Stimulated activated naive CD8-positive, alpha-beta T cell treated with anti-CD3 and anti-CD28 coated beads, Interleukin-15, Interleukin-2, amounts not matched to agents 100 U/mL and 50 U/mL, for 24 hours (primary cell): ENCODE results near the gene RAD51B.

Experiments
- ATAC-seq: fragments of 150-1000 bp; cut with Tn5 transposase; one replicate; pipeline ENCODE4 v1.10.0; 2021
- DNase-seq: peaks from one replicate; pipeline ENCODE4 v3.0.0; 2021

The RAD51B gene

GRCh38 chr14:68702135-68702534, 882.6 kb downstream of the RAD51B start:
- ATAC-seq: no peak
- DNase-seq: no peak

DNA sequence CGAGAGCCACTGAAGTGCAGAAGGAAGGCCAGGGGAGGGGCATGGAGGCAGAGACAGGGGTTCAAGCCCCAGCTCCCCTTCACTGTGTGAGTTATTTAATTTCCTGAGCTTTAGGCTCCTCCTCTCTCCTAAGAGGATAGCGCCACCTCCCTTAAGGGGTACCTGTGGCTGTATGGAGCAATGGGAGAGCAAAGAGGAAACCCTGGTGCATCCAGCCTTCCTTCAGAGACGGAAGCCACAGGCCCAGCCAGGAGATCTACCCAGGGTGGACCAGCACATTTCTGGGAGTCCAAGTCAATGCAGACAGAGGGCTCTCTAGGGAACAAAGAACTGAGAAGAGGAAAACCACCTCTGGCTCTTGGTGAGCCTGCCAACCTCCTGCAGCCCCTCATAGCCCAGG, 883.0 kb downstream of the RAD51B start:
- DNase-seq (no peak), ATAC-seq (no peak)

DNA sequence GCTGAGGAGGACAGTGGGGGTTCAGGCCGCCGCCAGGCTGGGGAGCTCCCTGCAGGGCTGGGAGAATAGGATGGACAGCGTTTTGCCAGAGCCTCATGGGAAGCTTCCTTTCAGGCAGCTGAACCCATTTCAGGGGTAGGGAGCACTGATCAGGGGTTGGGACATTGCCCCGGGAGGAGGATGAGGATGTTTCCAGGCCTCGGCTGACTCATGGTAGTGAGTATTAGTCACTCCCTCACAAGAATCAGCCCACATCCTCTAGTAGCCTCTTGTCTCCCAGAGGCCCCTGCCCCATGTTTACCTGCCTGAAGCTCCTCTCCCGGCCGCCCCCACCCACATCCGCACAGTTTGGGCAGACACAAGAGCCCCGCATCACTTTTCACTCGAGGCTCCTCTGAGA, 883.5 kb downstream of the RAD51B start:
- peak; percentile 38 for DNase-seq

DNA sequence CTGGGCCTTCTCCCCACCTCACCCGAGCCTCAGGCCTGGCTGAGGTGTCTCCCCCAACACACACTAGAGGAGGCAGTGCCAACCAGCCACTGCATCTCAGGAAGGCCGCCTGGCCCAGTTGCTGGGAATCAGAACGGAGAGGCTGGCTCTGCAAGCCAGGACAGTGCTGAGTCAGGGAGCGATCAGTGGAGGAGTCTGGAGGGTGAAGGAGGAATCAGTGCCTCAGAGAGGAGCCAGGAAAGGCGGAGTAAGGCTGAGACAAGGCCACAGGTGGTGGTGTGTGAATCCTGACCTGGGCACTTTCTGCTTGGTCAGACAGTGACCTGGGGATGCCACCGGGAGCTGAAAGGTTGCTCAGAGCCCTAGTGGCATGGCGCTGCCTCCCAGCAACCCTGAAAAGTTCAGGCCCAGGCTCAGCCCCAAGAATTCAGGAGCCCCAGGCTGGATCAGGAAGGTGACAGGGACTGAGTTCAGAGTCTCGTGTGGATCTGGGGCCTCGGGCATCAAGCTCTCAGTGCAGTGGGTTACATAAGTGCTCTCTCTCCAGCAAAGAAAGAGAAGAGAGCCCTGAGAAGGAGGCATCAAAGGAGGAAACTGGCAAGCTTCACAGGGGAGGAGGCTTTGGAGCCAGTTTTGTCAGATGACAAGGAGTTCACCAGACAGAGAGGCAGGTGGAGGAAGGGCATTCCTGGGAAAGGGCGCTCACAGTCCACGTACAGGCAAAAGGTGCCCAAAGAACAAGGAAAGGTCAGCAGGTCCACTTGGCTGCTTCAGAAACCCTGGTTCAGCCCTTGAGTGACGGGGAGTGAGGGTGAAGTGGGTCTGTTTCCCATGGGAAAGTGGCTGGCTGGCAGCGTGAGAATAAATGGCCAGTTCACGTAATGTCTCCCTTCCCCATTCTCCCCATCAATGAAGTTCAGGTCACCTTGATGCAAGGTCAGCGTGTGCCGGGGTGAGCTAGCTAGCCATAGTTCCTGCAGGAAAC, 885.4 kb downstream of the RAD51B start:
- ATAC-seq (no peak), DNase-seq (no peak)

More for the DNA sequence above, 883.5 kb downstream of the RAD51B start:
- ATAC-seq: peak; percentile 76

- no peak for DNase-seq
These were observed 886.2 kb downstream of the RAD51B start for GRCh38 chr14:68705741-68706283.

GRCh38 chr14:68707482-68707881, 887.9 kb downstream of the RAD51B start:
- no peak for DNase-seq
- ATAC-seq: no peak

More at GRCh38 chr14:68705741-68706283, 886.2 kb downstream of the RAD51B start:
- ATAC-seq: no peak

- ATAC-seq (no peak), DNase-seq (no peak)
These were observed 888.8 kb downstream of the RAD51B start for GRCh38 chr14:68708343-68708742.

DNA sequence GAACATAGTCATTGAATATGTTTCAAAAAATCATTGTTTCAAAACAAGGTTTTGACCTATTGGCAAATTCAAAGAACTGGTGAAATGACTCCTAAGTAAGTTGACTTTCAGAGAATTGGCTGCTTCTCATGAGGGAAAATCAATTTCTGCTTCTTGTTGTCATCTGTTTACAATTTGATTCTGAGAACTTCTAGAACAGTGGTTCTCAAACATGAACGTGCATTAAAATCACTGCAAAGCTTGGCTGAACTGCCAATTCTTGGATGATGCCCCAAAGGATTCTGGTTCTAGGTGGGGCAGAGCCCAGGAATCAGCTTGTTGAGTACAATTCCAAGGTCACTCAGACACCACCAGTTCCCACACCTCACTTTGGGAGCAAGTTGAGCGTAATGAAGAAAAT, 889.4 kb downstream of the RAD51B start:
- ATAC-seq (no peak), DNase-seq (no peak)

DNA sequence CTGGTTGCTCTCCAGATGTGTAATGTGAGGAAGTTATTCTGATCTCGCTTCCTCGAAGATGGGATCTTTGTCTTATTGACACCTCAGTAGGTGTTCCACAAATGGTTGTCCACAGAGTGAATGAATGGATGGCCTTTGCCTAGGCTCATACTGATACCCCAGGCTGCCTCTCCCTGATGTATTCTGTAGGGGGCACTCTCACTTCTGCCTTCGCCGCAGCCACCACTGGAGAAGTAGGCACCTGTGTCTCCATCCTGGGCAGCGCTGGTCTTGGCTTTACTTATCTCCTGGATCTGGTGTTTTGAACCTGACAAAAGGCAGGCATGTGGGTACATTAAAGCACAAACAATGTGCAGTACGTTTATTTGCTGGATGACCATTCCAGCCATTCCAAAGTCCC, 891.2 kb downstream of the RAD51B start:
- DNase-seq (no peak), ATAC-seq (no peak)

- ATAC-seq (peak; percentile 30), DNase-seq (no peak)
These were observed 892.2 kb downstream of the RAD51B start for GRCh38 chr14:68711561-68712309.

DNA sequence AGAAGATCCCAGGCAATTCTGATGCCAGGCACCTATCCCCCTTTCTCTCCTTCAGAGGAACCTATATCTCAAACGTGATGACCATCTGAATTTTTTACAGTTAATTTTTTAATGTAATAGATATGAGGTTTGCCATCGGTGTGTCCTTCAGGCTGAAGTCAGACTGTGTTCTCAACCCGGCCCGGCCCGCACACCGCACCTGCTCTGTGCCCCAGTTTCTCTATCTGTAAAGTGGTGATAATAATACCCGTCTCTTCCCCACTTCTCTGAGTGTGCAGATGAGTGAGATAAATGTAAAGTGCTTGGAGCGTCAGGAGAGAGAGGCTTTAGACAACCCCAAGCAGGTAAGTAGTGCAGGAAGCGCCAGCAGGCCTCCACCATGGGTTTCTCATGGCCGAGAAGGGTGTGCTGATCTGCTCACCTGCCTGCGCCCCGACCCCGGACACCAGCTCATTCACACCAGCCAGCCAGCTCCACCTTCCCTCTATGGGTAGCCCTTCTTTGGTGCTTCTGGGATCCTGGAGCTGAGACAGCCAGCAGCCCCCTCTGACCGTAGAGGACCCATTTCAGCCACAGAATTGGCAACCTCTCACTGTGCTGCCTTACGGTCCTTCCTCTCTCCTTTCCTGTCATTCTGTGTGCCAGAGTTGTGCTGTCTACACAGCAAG, 893.3 kb downstream of the RAD51B start:
- DNase-seq: no peak
- no peak for ATAC-seq

GRCh38 chr14:68713782-68714181, 894.2 kb downstream of the RAD51B start:
- DNase-seq: no peak
- no peak for ATAC-seq

- ATAC-seq (peak; percentile 75), DNase-seq (no peak)
These were observed 895.7 kb downstream of the RAD51B start for GRCh38 chr14:68714991-68715924.

GRCh38 chr14:68716698-68717097, 897.1 kb downstream of the RAD51B start:
- ATAC-seq (no peak), DNase-seq (no peak)

GRCh38 chr14:68718023-68718990, 898.7 kb downstream of the RAD51B start:
- ATAC-seq: no peak

GRCh38 chr14:68719634-68720384, 900.2 kb downstream of the RAD51B start:
- ATAC-seq (peak; percentile 70), DNase-seq (no peak)

More at GRCh38 chr14:68718023-68718990, 898.7 kb downstream of the RAD51B start:
- DNase-seq: no peak

GRCh38 chr14:68722186-68722585, 902.6 kb downstream of the RAD51B start:
- ATAC-seq (no peak), DNase-seq (no peak)

- ATAC-seq (no peak), DNase-seq (no peak)
These were observed 903.5 kb downstream of the RAD51B start for GRCh38 chr14:68722968-68723566.
